GM19238 (cell line): Measurements from ENCODE around the gene PRKG1.
"Not testable (repeated sequence)": the region's sequence is repeated elsewhere in the genome, so short reads cannot be mapped to it uniquely, and the experiment has no call there.

ENCODE experiments used
- DNase-seq: peaks from one replicate; pipeline ENCODE4 v3.0.0; 2011; ENCODE audit warnings: low spot score; ENCODE audit not compliant: insufficient read length

The PRKG1 gene

GRCh38 chr10:51422311-51423120 is 348.2 kb downstream of the PRKG1 start:
- peak; percentile 5 for DNase-seq

- DNase-seq = no peak
Measured at GRCh38 chr10:51423121-51423452, 348.8 kb downstream of the PRKG1 start.

DNA sequence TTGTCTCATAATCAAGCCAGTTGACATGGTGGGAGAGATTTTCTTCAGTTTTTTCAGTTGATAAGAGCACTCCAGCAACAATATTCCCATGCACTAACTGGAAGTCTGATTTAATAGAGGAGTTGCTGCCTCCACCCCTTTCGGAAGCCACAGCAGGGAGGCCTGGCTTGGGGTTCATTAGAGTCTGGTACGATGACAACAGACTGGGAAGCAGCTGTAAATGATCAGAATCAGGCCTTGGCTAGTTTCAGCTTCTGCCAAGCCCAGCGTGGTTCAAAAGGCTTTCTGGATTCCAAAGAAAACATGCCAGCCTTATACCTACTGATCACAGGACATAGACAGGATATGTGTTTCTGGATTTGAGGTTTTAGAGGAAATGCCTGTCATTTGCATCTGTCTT is 351.1 kb downstream of the PRKG1 start:
- no peak for DNase-seq

DNA sequence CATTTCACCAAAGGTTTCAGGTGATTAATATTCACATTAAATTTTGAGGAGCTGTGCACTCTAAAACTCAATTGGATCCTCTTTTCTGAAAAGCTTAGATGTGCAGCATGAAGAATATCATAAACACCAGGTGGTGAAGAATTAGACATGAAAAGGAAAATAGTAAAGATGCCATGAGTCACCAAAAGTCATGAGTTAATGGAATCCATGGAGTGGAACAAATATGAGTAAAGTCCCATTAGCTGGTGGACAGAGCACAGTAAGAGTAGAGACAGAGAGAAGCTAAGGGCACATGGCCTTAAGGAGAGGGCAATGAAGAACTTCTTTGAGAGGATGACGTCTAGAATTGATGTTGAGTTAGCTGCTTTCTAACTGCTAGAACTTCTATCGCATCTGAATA is 353.5 kb downstream of the PRKG1 start:
- no peak for DNase-seq

GRCh38 chr10:51430506-51430905 is 356.2 kb downstream of the PRKG1 start:
- no peak for DNase-seq

- DNase-seq = no peak
Measured at GRCh38 chr10:51433949-51434475, 359.7 kb downstream of the PRKG1 start.

DNA sequence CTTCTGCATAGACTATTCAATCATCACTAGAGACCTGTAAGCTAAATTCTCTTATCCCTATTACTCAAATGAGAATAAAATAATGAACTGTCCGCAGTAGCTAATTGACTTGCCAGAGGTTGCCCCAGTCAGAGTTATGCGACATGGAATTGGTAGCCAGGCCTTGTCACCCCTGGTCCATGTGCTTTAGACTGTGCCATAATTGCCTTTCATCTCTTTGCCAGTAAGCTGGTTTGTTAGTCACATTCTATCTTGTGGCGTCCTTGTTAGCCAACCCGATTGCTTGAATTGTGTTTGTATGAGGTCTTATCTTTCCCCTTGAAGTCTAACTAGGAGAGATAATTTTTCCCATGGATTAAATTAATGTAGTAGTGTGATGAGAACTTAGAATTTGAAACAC is 362.5 kb downstream of the PRKG1 start:
- no peak for DNase-seq

GRCh38 chr10:51439645-51440044 is 365.4 kb downstream of the PRKG1 start:
- no peak for DNase-seq

- no peak for DNase-seq
Measured at GRCh38 chr10:51445588-51445987, 371.3 kb downstream of the PRKG1 start.

DNA sequence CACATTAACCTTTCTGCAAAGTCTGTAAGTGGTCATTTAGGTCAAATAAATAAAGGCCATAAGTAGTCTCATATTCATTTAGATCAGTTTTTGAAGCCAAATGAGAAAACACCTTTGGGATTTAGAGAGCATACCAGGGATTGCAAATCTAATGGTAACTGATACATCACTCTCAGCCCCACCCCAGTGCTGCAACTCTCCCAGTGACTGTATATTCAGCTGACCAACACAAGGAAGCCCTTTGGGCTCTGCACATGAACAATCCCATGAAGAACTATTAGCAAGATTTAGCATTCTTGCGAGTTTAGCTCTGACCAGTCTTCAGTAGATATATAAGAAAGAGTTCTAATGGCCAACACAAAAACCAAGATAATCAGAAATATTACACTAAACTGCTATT is 372.8 kb downstream of the PRKG1 start:
- no peak for DNase-seq

DNA sequence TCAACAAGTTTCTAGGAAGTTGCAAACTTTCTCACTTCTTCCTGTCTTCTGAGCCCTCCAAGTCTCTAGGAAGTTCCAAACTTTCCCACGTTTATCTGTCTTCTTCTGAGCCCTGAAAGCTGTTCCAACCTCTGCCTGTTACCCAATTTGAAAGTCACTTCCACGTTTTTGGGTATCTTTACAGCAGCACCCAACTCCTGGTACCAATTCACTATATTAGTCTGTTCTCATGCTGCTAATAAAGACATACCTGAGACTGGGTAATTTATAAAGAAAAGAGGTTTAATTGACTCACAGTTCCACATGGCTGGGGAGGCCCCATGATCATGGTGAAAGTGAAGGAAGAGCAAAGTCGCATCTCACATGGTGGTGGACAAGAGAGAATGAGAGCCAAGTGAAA is 381.5 kb downstream of the PRKG1 start:
- not testable (repeated sequence) for DNase-seq

- no peak for DNase-seq
Measured at GRCh38 chr10:51459476-51459875, 385.2 kb downstream of the PRKG1 start.

- no peak for DNase-seq
Measured at GRCh38 chr10:51462076-51462779, 387.9 kb downstream of the PRKG1 start.

GRCh38 chr10:51468424-51468823 is 394.1 kb downstream of the PRKG1 start:
- DNase-seq = no peak

DNA sequence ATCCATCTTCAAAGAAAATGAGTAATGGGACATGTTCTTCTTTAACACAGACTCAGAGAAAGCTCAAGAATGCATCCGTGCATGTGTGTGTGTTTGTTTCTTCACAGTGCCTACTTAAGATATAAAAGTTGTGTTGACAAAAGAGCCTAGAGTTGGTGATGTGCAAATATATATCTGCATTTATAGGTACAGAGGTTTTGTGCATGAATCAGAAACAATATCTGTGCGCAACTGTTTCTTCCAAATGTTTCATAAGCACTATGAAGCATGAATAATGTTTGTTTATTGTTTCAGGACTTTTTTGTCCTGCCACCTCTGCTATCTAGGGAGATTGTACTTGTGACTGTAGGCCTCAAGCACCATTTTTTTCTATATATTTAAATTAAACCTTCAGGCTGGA is 395.4 kb downstream of the PRKG1 start:
- DNase-seq = no peak

- no peak for DNase-seq
Measured at GRCh38 chr10:51471271-51471670, 397.0 kb downstream of the PRKG1 start.

DNA sequence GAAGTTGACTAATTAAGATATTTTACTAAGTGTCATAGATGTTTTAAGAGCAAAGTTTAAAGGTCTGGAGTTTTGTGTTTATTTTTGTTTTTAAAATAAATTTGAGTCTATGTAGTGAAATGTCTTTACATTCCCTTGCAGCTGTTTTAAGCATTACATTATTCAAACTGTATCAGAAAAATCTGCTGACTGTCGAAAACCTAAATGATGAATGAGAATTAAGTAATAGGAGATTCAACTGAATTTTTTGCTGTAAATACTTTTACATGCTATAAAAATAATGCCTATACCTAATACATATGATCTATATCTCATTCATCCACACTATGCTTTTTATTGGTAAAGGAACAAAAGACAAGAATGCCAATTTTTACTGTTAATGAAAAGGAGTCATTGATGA is 397.9 kb downstream of the PRKG1 start:
- no peak for DNase-seq

DNA sequence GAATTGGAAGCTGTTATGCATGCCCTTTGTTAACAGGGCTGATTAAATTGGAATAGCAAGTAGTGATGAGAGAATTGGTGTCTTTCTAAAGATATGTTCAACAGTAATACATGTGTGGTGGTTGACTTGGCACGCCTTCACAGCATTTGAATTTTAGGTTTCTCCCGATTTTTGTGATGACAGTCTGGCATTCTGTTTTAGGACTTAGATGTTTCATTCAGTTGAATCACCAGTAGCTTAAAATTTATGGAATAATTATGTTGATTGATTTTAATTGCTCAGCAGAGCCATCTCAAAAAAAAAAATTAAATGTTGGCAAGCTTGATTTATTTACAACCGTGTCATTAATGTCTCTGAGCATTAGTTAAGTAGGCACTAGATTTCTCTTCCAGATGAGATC is 405.4 kb downstream of the PRKG1 start:
- no peak for DNase-seq

- DNase-seq = no peak
Measured at GRCh38 chr10:51485668-51486067, 411.4 kb downstream of the PRKG1 start.

DNA sequence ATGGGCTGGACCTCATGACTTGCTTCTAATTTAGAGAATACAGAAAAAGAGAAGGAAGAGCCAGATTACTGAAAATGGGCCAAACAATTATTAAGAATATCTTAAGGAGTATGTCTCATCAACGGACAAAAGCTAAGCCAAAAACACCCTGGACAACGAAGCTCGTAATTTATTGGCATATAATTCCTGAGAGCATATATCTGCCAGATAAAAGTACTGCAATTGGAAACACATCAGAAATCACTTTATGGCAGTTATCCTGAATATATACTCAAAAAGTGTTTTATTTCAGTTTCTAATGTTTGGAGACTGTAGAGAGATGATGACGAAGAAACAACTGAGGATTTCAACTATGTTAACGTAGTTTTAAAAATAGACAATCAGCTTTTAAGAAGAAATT is 413.3 kb downstream of the PRKG1 start:
- no peak for DNase-seq

DNA sequence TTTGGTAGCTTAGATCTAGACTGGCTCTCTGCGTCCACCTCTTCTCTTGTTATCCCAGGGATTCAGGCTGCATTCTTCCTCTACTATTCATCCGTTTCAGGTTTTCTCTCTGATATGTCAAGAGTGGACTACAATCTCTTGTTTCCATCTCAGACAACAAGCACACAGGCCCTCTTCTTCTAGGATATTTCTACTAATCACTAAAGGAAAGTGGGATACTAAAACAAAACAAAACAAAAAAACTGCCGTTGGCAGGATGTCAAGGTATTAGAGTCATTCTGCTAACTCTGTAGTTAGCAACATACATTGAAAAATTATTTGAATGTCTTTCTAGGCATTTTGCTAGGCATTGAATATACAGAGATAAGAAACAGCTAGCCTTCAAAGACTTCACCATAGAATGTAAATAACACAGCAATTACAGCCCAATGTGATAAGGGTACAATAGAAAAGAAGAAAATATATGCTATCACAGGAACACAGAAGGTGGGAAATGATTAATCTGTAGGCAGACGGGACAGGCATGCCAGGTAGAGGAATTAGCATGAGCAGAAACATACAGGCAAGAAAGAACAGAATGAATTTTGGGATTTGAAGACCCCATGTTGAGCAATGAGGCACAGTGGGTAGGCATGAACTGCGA is 414.6 kb downstream of the PRKG1 start:
- no peak for DNase-seq

GRCh38 chr10:51498424-51498823 is 424.1 kb downstream of the PRKG1 start:
- no peak for DNase-seq
